ENCODE measurements around the gene EEF1G. TPM values are rescaled to one million over a fixed set of nuclear protein-coding genes. Genes with fewer than 3 reads are reported as not detected.

The EEF1G gene
- total and polyA plus RNA-seq, 9 of the 15 experiments (the other 6 are each of a cell fraction or from before 2014, with no cell fraction given), result 985 to 2,349 (median 2,035) TPM

GRCh38 chr11:62514151-62514550, 59.5 kb downstream of the EEF1G start:
- H3K27me3 ChIP-seq (ENCODE audit: control insufficient read depth in 2 of 2, insufficient read depth in 2 of 2, low read length in 2 of 2), result no peaks in the 10 kb centered on the region
- no peak overlapping the region for H3K4me2 ChIP-seq (ENCODE audit: insufficient read depth, low read length)
- H3K36me3 ChIP-seq (ENCODE audit: control insufficient read depth, insufficient read depth, low read length), result peaks cover 24% of the 10 kb centered on the region; the same call in 2 of the 3 replicates
- FAIRE-seq (no peak), ATAC-seq (peak; percentile 62), DNase-seq (ENCODE audit: extremely low read depth in 1 of 4, low spot score in 3 of 4) (peak in 2 of 4 experiments; percentile 10 to 24)
- no peaks in the 10 kb centered on the region for H3K9me1 ChIP-seq (ENCODE audit: control insufficient read depth, insufficient read depth, low read length)
- no peak overlapping the region for H2AFZ ChIP-seq (ENCODE audit: low read depth, low read length)
- CTCF ChIA-PET (ENCODE audit: low intra/inter-chr PET ratio), result no interaction called here
- H3K9ac ChIP-seq (ENCODE audit: insufficient read depth in 1 of 2, low read depth in 2 of 2, low read length in 2 of 2), result peak overlapping the region in 1 of 2 experiments; percentile 43; a peak in 1 of 4 replicates
- no peak overlapping the region for H3K27ac ChIP-seq (ENCODE audit: extremely low read depth, low read depth, low read length)
- TF ChIP-seq PHB (CRISPR knock-in tag; IDR thresholded peaks at IDR 0.05), result no peak
- peak; percentile 29 to 43; a peak in 1 of 4 replicates for TF ChIP-seq NRF1 (conservative IDR thresholded peaks at IDR 0.05 in 1 of 2, IDR thresholded peaks at IDR 0.05 in 1 of 2)
- no peaks in the 10 kb centered on the region for H3K79me2 ChIP-seq (ENCODE audit: control insufficient read depth, insufficient read depth, low read length)
- BruUV-seq (replicated peaks), result no TSS peak
- H3K4me1 ChIP-seq (replicated peaks in 1 of 2; ENCODE audit: control insufficient read depth in 2 of 2, insufficient read depth in 2 of 2, low read length in 2 of 2), result peaks cover 3 to 11% of the 10 kb centered on the region in 2 experiments; a peak in 2 of 5 replicates
- POLR2A ChIA-PET, result interaction anchor here (0.6 to 1.3 kb wide), 5 partner anchors 15 to 77 kb away, joined by 3 to 5 read pairs (median 3); partner anchors contain the start of gene TUT1
- no peak overlapping the region for H3K4me3 ChIP-seq
- intact Hi-C loops (cut with micrococcal nuclease) (no loop called here), in situ Hi-C loops (cut with MboI) (no loop called here)
- no peaks in the 10 kb centered on the region for H4K20me1 ChIP-seq (replicated peaks; ENCODE audit: control insufficient read depth, insufficient read depth, low read length)
- 20% methylated on average over 7 of the region's 7 CpGs for WGBS (ENCODE audit: insufficient coverage, low coverage, missing lambda C conversion rate)
- H3K9me3 ChIP-seq (replicated peaks; ENCODE audit: control insufficient read depth, insufficient read depth, low read depth, low read length), result no peaks in the 10 kb centered on the region

DNA sequence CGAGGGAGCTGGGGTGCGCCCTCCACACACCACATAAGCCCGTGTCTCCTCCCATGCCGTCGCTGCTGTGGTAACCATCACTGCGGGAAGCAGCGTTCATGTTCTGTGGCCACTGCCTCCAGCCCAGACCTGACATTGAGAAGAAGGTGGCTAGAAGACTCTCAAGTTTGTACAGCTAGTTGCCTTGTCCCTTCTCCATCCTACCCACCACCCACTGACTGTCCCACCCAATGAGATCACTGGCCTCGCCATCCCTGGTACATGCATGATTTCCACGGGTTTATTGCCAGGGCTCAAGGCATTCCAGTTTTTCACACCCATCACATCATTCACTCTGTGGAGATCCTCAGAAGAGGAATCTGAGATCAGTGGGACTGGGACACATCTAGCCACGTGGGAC, 60.1 kb downstream of the EEF1G start:
- no peak for FAIRE-seq
- no TSS peak for BruUV-seq (replicated peaks)

More for the DNA sequence above, 60.1 kb downstream of the EEF1G start:
- Histone ChIP-seq H3K9me1 (ENCODE audit: control insufficient read depth, insufficient read depth, low read length) (no peaks in the 10 kb centered on the region), H2AFZ (ENCODE audit: low read depth, low read length) (no peak overlapping the region), H3K4me3 (no peak overlapping the region), H3K27me3 (ENCODE audit: control insufficient read depth in 2 of 2, insufficient read depth in 2 of 2, low read length in 2 of 2) (no peaks in the 10 kb centered on the region), H3K79me2 (ENCODE audit: control insufficient read depth, insufficient read depth, low read length) (no peaks in the 10 kb centered on the region), H3K9me3 (replicated peaks; ENCODE audit: control insufficient read depth, insufficient read depth, low read depth, low read length) (no peaks in the 10 kb centered on the region), H3K4me1 (replicated peaks in 1 of 2; ENCODE audit: control insufficient read depth in 2 of 2, insufficient read depth in 2 of 2, low read length in 2 of 2) (peaks cover 7 to 12% of the 10 kb centered on the region in 2 experiments), H3K4me2 (ENCODE audit: insufficient read depth, low read length) (no peak overlapping the region), H3K36me3 (ENCODE audit: control insufficient read depth, insufficient read depth, low read length) (peaks cover 19% of the 10 kb centered on the region; the same call in 2 of the 3 replicates), H4K20me1 (replicated peaks; ENCODE audit: control insufficient read depth, insufficient read depth, low read length) (no peaks in the 10 kb centered on the region), H3K27ac (ENCODE audit: extremely low read depth, low read depth, low read length) (no peak overlapping the region; the same call in 2 of the 3 replicates), H3K9ac (ENCODE audit: insufficient read depth in 1 of 2, low read depth in 2 of 2, low read length in 2 of 2) (no peak overlapping the region)
- no peak for DNase-seq (ENCODE audit: extremely low read depth in 1 of 4, low spot score in 3 of 4)
- TF ChIP-seq ILF3 (IDR thresholded peaks at IDR 0.05; ENCODE audit: borderline replicate concordance) (no peak), KLF13 (tag; IDR thresholded peaks at IDR 0.05; ENCODE audit: borderline replicate concordance, low read depth) (no peak), CEBPG (CRISPR knock-in tag; IDR thresholded peaks at IDR 0.05) (no peak), CEBPG (tag; conservative IDR thresholded peaks at IDR 0.05 in 1 of 2, IDR thresholded peaks at IDR 0.05 in 1 of 2) (no peak), NRF1 (conservative IDR thresholded peaks at IDR 0.05 in 1 of 2, IDR thresholded peaks at IDR 0.05 in 1 of 2) (no peak), NCOA2 (IDR thresholded peaks at IDR 0.05; ENCODE audit: partially characterized antibody in 2 of 2) (no peak), CCAR2 (IDR thresholded peaks at IDR 0.05; ENCODE audit: low read depth, low read length) (no peak), MED1 (CRISPR knock-in tag; IDR thresholded peaks at IDR 0.05; ENCODE audit: borderline replicate concordance) (no peak), YY1 (IDR thresholded peaks at IDR 0.05; ENCODE audit: borderline replicate concordance in 1 of 3, control insufficient read depth in 1 of 3, extremely low read depth in 1 of 3, insufficient read depth in 3 of 3, insufficient read length in 1 of 3, insufficient replicate concordance in 2 of 3, low read depth in 1 of 3, low read length in 2 of 3) (no peak)
- ChIA-PET POLR2A (interaction anchor here (1.0 kb wide), 1 partner anchor 17 kb away, joined by 3 read pairs; no protein-coding TSS in a partner anchor), CTCF (ENCODE audit: low intra/inter-chr PET ratio) (no interaction called here)
- intact Hi-C loops (cut with micrococcal nuclease) (no loop called here), in situ Hi-C loops (cut with MboI) (no loop called here)
- ATAC-seq, result no peak; the same call in 2 of the 3 replicates
- WGBS (ENCODE audit: insufficient coverage, low coverage, missing lambda C conversion rate), result 48% methylated on average over 10 of the region's 10 CpGs

All from K562 (cell line).